Epithelial cell of proximal tubule (primary cell): ENCODE data around the gene MS4A6A. TPM values are rescaled to one million over a fixed set of nuclear protein-coding genes. Genes with fewer than 3 reads are reported as not detected.
"Not testable (repeated sequence)": the region's sequence is repeated elsewhere in the genome, so short reads cannot be mapped to it uniquely, and the experiment has no call there.

Source experiments
- DNase-seq: peaks from one replicate; pipeline ENCODE4 v3.0.0-alpha.2; 2011; ENCODE audit warnings: low read depth
- H3K4me3 ChIP-seq: 2 replicates; pipeline ENCODE4 v1.5.1; 2011; ENCODE audit warnings: low read depth, mild to moderate bottlenecking, low read length
- CTCF ChIP-seq: conservative IDR thresholded peaks from 2 replicates; pipeline ENCODE4 v1.5.1; 2012; ENCODE audit warnings: low read depth, mild to moderate bottlenecking, low read length
- total RNA-seq: library from RNA; depleted of rRNA; stranded (reverse); fragments of >200 nt; gene quantifications from 2 replicates; pipeline ENCODE4 v1.2.3, GENCODE V29; 2015

The MS4A6A gene
- total RNA-seq, 1 donor from 2014 or later: not detected

- no peak for DNase-seq
Measured at GRCh38 chr11:60195923-60196368, 13.1 kb upstream of the MS4A6A start.

GRCh38 chr11:60194511-60194910 is 11.6 kb upstream of the MS4A6A start:
- TF ChIP-seq CTCF: no peak
- no peak for DNase-seq
- H3K4me3 ChIP-seq: no peak overlapping the region

More at GRCh38 chr11:60195923-60196368, 13.1 kb upstream of the MS4A6A start:
- no peak overlapping the region for H3K4me3 ChIP-seq
- TF ChIP-seq CTCF: no peak

- peak; percentile 7 for DNase-seq
- H3K4me3 ChIP-seq: no peak overlapping the region
- peak; percentile 90 for TF ChIP-seq CTCF
Measured at GRCh38 chr11:60193687-60194433, 11.0 kb upstream of the MS4A6A start.

GRCh38 chr11:60192564-60192963 is 9.7 kb upstream of the MS4A6A start:
- H3K4me3 ChIP-seq: not testable (repeated sequence)

GRCh38 chr11:60188481-60188880 is 5.6 kb upstream of the MS4A6A start:
- not testable (repeated sequence) for H3K4me3 ChIP-seq, DNase-seq

More at GRCh38 chr11:60192564-60192963, 9.7 kb upstream of the MS4A6A start:
- not testable (repeated sequence) for DNase-seq

- not testable (repeated sequence) for DNase-seq, H3K4me3 ChIP-seq
Measured at GRCh38 chr11:60186128-60186527, 3.2 kb upstream of the MS4A6A start.

- not testable (repeated sequence) for DNase-seq, H3K4me3 ChIP-seq
Measured at GRCh38 chr11:60185512-60185827, 2.6 kb upstream of the MS4A6A start.

- DNase-seq: no peak
- TF ChIP-seq CTCF: no peak
- no peak overlapping the region for H3K4me3 ChIP-seq
Measured at GRCh38 chr11:60184824-60185511, 2.1 kb upstream of the MS4A6A start.

- no peak overlapping the region for H3K4me3 ChIP-seq
- no peak for TF ChIP-seq CTCF
- no peak for DNase-seq
Measured at GRCh38 chr11:60183591-60184205, 815 bp upstream of the MS4A6A start.
